Endothelial cell of umbilical vein (primary cell): ENCODE measurements around the gene BSDC1. TPM values are rescaled to one million over a fixed set of nuclear protein-coding genes. Genes with fewer than 3 reads are reported as not detected.
A peak's percentile ranks its signal among the peaks of the same experiment; 100 is the strongest.

Experiments used
- BruUV-seq: library from RNA; stranded (reverse); fragments of 400-500 nt; replicated peaks from 2 replicates; lab custom pipeline; 2021; lab: Mats Ljungman, UMichigan
- CTCF ChIA-PET: fragments of 300-600, 350-600 bp; sonication (Branson Sonifier 250); formaldehyde crosslinking; loops from one replicate; lab custom pipeline; 2021; ENCODE audit warnings: antibody characterized with exemption, inconsistent platforms; lab: Charles Lee
- POLR2A ChIA-PET: fragments of 300-600, 350-600 bp; sonication (Branson Sonifier 250); formaldehyde crosslinking; loops from one replicate; lab custom pipeline; 2021; ENCODE audit warnings: antibody characterized with exemption, inconsistent platforms; lab: Charles Lee
- DNase-seq: peaks from one replicate; pipeline ENCODE4 v3.0.0-alpha.2; 2011; ENCODE audit warnings: low read depth, low spot score
- FAIRE-seq: peaks from 2 replicates; lab custom pipeline; 2011; peaks lifted over from hg19 to GRCh38; lab: Jason Lieb, UNC
- H2AFZ ChIP-seq: 2 replicates; pipeline ENCODE4 v1.6.0; 2012; ENCODE audit warnings: low read depth, low read length, control low read depth, inconsistent platforms
- H3K27ac ChIP-seq: 2 replicates; pipeline ENCODE4 v1.5.1; 2011; ENCODE audit warnings: low read depth, mild to moderate bottlenecking, control low read depth, low read length, moderate library complexity; ENCODE audit not compliant: insufficient read depth
- H3K27me3 ChIP-seq, 2 experiments: 2 replicates each; pipeline versions ENCODE4 v1.6.0 to v1.6.1; 2011; ENCODE audit warnings: low read length in 2 of 2, mixed read lengths in 1 of 2; ENCODE audit not compliant: control insufficient read depth in 2 of 2, insufficient read depth in 2 of 2
- H3K36me3 ChIP-seq, 2 experiments: 2 replicates in 1 of 2; 3 replicates in 1 of 2; pipeline ENCODE4 v1.5.1; 2011; ENCODE audit warnings: low read length in 2 of 2, mild to moderate bottlenecking in 1 of 2, moderate library complexity in 1 of 2; ENCODE audit not compliant: control insufficient read depth in 2 of 2, insufficient read depth in 2 of 2; ENCODE audit errors: extremely low read depth in 1 of 2
- H3K4me1 ChIP-seq: 3 replicates; pipeline ENCODE4 v1.5.1; 2011; ENCODE audit warnings: mild to moderate bottlenecking, low read length; ENCODE audit not compliant: control insufficient read depth, insufficient read depth; ENCODE audit errors: extremely low read depth
- H3K4me2 ChIP-seq: 2 replicates; pipeline ENCODE4 v1.6.1; 2011; ENCODE audit warnings: low read length, control low read depth, mixed read lengths; ENCODE audit not compliant: insufficient read depth
- H3K4me3 ChIP-seq, 3 experiments: fragments of 200-600 bp in 1 of 3; sonication (generic), shearing (Covaris generic) in 1 of 3; replicated peaks in 1 of 3; 2 replicates each; pipeline ENCODE4 v1.5.1; 2011 to 2016; ENCODE audit warnings: control low read depth in 3 of 3, low read length in 3 of 3, mild to moderate bottlenecking in 2 of 3, inconsistent platforms in 1 of 3, low read depth in 1 of 3, moderate library complexity in 1 of 3; ENCODE audit not compliant: insufficient read depth in 1 of 3
- H3K79me2 ChIP-seq: 2 replicates; pipeline ENCODE4 v1.6.0; 2012; ENCODE audit warnings: low read length, inconsistent platforms; ENCODE audit not compliant: control insufficient read depth, insufficient read depth
- H3K9ac ChIP-seq: replicated peaks from 2 replicates; pipeline ENCODE3; 2011; ENCODE audit warnings: low read length, control low read depth; ENCODE audit not compliant: insufficient read depth; ENCODE audit errors: extremely low read depth
- H3K9me1 ChIP-seq: replicated peaks from 3 replicates; pipeline ENCODE4 v1.6.0; 2011; ENCODE audit warnings: mild to moderate bottlenecking, low read length; ENCODE audit not compliant: control insufficient read depth, insufficient read depth; ENCODE audit errors: extremely low read depth
- H3K9me3 ChIP-seq: replicated peaks from 2 replicates; pipeline ENCODE4 v1.5.1; 2012; ENCODE audit warnings: low read length, inconsistent platforms; ENCODE audit not compliant: control insufficient read depth, insufficient read depth
- H4K20me1 ChIP-seq: replicated peaks from 2 replicates; pipeline ENCODE3; 2011; ENCODE audit warnings: mild to moderate bottlenecking, low read length; ENCODE audit not compliant: control insufficient read depth, insufficient read depth; ENCODE audit errors: extremely low read depth
- CTCF ChIP-seq, 2 donors: IDR thresholded peaks; 1 replicate in 1 of 2; 2 replicates in 1 of 2; pipeline ENCODE4 v1.5.1; 2011; ENCODE audit warnings: low read length in 2 of 2, mild to moderate bottlenecking in 2 of 2, moderate library complexity in 2 of 2, control low read depth in 1 of 2, inconsistent platforms in 1 of 2, low read depth in 1 of 2; ENCODE audit not compliant: insufficient read depth in 1 of 2; ENCODE audit errors: extremely low read depth in 1 of 2
- EZH2 ChIP-seq: IDR thresholded peaks from 2 replicates; pipeline ENCODE4 v1.6.1; 2012; ENCODE audit warnings: borderline replicate concordance, low read depth, mild to moderate bottlenecking, moderate library complexity, low read length, inconsistent platforms; ENCODE audit not compliant: severe bottlenecking
- FOS ChIP-seq: IDR thresholded peaks from 2 replicates; pipeline ENCODE4 v1.6.1; 2011; ENCODE audit warnings: mild to moderate bottlenecking, low read length, moderate library complexity, borderline replicate concordance; ENCODE audit not compliant: insufficient read depth
- GATA2 ChIP-seq: IDR thresholded peaks from 2 replicates; pipeline ENCODE4 v1.7.0; 2011; ENCODE audit warnings: low read depth, mild to moderate bottlenecking, moderate library complexity, mixed read lengths, low read length; ENCODE audit not compliant: insufficient read length, insufficient read depth
- JUN ChIP-seq: IDR thresholded peaks from 2 replicates; pipeline ENCODE4 v1.6.1; 2011; ENCODE audit warnings: borderline replicate concordance, low read depth; ENCODE audit not compliant: insufficient read length, insufficient read depth
- MYC ChIP-seq: IDR thresholded peaks from one replicate; pipeline ENCODE4 v1.6.1; 2011; ENCODE audit warnings: mild to moderate bottlenecking, low read depth, low read length
- POLR2A ChIP-seq: IDR thresholded peaks from 2 replicates; pipeline ENCODE4 v1.6.1; 2012; ENCODE audit warnings: low read depth, mild to moderate bottlenecking, control low read depth, low read length
- POLR2AphosphoS5 ChIP-seq: IDR thresholded peaks from 2 replicates; pipeline ENCODE4 v1.6.1; 2012; ENCODE audit warnings: low read depth, mild to moderate bottlenecking, control low read depth, low read length, moderate library complexity; ENCODE audit not compliant: insufficient read depth
- dilution Hi-C: fragments of 300-500 bp; cut with MboI; formaldehyde crosslinking; loops from one replicate; pipeline ENCODE4 v1.15.0; 2019; ENCODE audit warnings: low sequenced_read_pairs; ENCODE audit not compliant: extremely low pct_ligation_motif_present
- intact Hi-C: fragments of 100-400 bp; cut with micrococcal nuclease; formaldehyde crosslinking; loops from one replicate; pipeline ENCODE4 v1.10.0; 2022
- polyA plus RNA-seq, 4 experiments: library from polyadenylated mRNA; depleted of rRNA in 3 of 4; stranded (reverse) in 3 of 4; unstranded in 1 of 4; fragments of >200 nt; gene quantifications; 2 replicates each; pipeline versions ENCODE4 v1.2.1 to v1.2.3, GENCODE V29; 2011 to 2012; ENCODE audit warnings: missing spikeins in 1 of 4
- total RNA-seq: library from RNA; stranded (reverse); gene quantifications from 2 replicates; pipeline ENCODE4 v1.2.3, GENCODE V29; 2021
- TF ChIP-seq, protein P1 (sequence below): IDR thresholded peaks from 2 replicates; pipeline ENCODE4 v1.6.1; 2011; ENCODE audit not compliant: insufficient read depth, insufficient read length

The BSDC1 gene
- total and polyA plus RNA-seq, 2 donors (not counting 3 experiments of a cell fraction or from before 2014, with no cell fraction given), result 44.3 to 64.6 TPM

DNA sequence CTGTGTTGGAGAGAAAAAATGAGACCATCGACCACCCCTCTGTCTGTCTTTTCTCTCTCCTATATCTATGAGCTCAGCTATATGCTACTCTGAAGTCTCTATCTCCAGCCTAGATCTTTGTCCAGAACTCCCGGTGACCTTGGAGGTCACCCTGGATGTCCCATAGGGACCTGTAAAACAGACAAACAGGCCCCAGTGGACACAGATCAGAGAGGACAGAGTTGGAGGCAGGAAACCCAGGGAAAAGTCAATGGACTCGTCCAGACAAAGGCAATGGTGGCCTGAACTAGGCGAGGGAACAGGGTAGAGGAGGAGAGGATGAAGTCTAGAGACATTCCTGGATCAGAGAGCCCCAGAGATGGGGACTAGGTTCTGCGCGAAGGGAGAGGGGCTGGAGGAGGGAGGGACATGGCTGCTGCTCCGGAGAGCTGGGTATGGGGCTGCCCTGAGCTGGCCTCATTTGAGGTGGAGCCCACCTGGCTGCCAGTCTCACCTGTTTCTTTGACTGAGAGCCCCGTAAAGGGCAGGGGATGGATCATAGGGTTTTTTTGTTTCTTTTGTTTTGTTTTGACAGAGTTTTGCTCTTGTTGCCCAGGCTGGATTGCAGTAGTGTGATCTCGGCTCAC lies 47.6 kb downstream of the BSDC1 start:
- H3K36me3 ChIP-seq, result no peaks in the 10 kb centered on the region
- no peaks in the 10 kb centered on the region for H3K27me3 ChIP-seq
- dilution Hi-C loops, result no loop called here
- CTCF ChIA-PET, result interaction anchor here (0.9 to 2.4 kb wide), 5 partner anchors 14 to 131 kb away, joined by 3 to 10 read pairs (median 4); no protein-coding TSS in a partner anchor
- H3K9ac ChIP-seq, result no peak overlapping the region
- no peaks in the 10 kb centered on the region for H3K9me1 ChIP-seq
- no peak overlapping the region for H3K27ac ChIP-seq
- H3K4me2 ChIP-seq, result no peak overlapping the region
- FAIRE-seq (no peak), DNase-seq (no peak)
- POLR2A ChIA-PET, result interaction anchor here (5.0 kb wide), 1 partner anchor 11 kb away, joined by 40 read pairs; the partner anchor contains the start of gene MARCKSL1
- peaks cover 28% of the 10 kb centered on the region for H3K4me1 ChIP-seq
- no peaks in the 10 kb centered on the region for H3K9me3 ChIP-seq
- H3K79me2 ChIP-seq, result no peaks in the 10 kb centered on the region
- BruUV-seq, result no TSS peak
- no peak overlapping the region for H3K4me3 ChIP-seq
- H4K20me1 ChIP-seq, result no peaks in the 10 kb centered on the region
- intact Hi-C loops, result no loop called here
- no peak for TF ChIP-seq MYC
- no peak overlapping the region for H2AFZ ChIP-seq

GRCh38 chr1:32345289-32345827 lies 48.9 kb downstream of the BSDC1 start:
- no peak overlapping the region for H3K9ac ChIP-seq
- no peak overlapping the region for H3K27ac ChIP-seq
- FAIRE-seq (peak; percentile 55), DNase-seq (peak; percentile 56)
- no peaks in the 10 kb centered on the region for H3K9me3 ChIP-seq
- H3K27me3 ChIP-seq, result no peaks in the 10 kb centered on the region
- ChIA-PET POLR2A (interaction anchor here (1.1 to 5.0 kb wide), 2 partner anchors 9 to 272 kb away, joined by 3 to 40 read pairs; partner anchors contain the start of gene MARCKSL1), CTCF (interaction anchor here (1.5 to 2.4 kb wide), 4 partner anchors 10 to 129 kb away, joined by 4 to 10 read pairs (median 7); partner anchors contain the start of gene MARCKSL1)
- dilution Hi-C loops, result no loop called here
- H3K9me1 ChIP-seq, result no peaks in the 10 kb centered on the region
- no TSS peak for BruUV-seq
- H4K20me1 ChIP-seq, result no peaks in the 10 kb centered on the region
- H3K79me2 ChIP-seq, result no peaks in the 10 kb centered on the region
- TF ChIP-seq EZH2 (no peak), FOS (no peak), GATA2 (no peak), CTCF (IDR thresholded peaks at IDR 0.05; ENCODE audit: extremely low read depth in 1 of 2, insufficient read depth in 1 of 2, low read depth in 1 of 2, low read length in 2 of 2) (no peak), POLR2AphosphoS5 (no peak), JUN (no peak), POLR2A (no peak), MYC (no peak)
- TF ChIP-seq, protein P1, sequence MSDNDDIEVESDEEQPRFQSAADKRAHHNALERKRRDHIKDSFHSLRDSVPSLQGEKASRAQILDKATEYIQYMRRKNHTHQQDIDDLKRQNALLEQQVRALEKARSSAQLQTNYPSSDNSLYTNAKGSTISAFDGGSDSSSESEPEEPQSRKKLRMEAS, result no peak
- no peak overlapping the region for H2AFZ ChIP-seq
- H3K36me3 ChIP-seq, result no peaks in the 10 kb centered on the region
- no peak overlapping the region for H3K4me2 ChIP-seq
- intact Hi-C loops, result no loop called here
- no peak overlapping the region for H3K4me3 ChIP-seq
- peaks cover 22% of the 10 kb centered on the region for H3K4me1 ChIP-seq
